CD4-positive, alpha-beta T cell treated with Interleukin-4 for 1 hour (primary cell): ENCODE measurements around the gene MUC7.
A peak's percentile ranks its signal among the peaks of the same experiment; 100 is the strongest.
"Not testable (repeated sequence)": the region's sequence is repeated elsewhere in the genome, so short reads cannot be mapped to it uniquely, and the experiment has no call there.

Experiments
- DNase-seq, 2 donors: peaks; one replicate each; pipeline ENCODE4 v3.0.0-alpha.2; 2020 to 2022

MUC7 gene

DNA sequence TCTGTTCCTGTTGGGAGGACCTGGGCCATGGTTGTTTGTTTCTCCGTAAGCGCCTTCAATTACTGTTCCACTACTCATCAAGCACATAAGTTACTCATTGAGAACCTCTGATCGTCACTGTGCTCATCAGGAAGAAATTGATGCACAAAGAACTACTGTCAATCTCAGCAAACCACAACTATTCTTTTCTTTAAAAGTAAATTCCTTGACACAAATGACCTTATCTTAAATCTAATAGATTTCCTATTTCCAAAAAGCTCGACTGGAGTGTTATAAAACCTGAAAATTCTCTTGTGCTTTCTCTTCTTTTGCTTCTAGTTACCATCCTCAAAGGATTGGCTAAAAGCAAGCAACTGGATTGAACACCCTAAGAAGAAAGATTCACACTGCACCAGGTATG is at the start of gene MUC7:
TSS of gene MUC7 (plus strand) at position 301 of the 400 bp plus-strand sequence. CDS start 1,825 bp downstream, outside the sequence.
- DNase-seq = no peak

DNA sequence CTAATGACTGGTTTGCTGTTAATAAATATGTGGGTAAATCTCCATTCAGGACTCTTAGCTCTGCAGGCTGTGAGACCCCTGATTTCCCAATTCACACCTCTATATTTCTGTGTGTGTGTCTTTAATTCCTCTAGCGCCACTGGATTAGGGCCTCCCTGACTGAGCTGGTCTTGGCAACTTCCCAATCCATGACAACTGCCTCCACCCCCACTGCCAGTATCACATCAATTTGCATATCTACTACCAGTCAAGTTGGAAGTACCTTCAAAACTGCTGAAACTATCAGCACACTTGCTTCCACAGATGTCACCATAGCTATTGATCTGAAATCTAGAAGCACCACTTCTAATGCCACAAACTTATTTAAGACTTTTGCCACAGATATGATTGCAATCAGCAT is 46.7 kb upstream of the MUC7 start:
- DNase-seq = no peak

- no peak for DNase-seq
Measured at GRCh38 chr4:70426789-70427188, 45.2 kb upstream of the MUC7 start.

GRCh38 chr4:70437197-70437596 is 34.8 kb upstream of the MUC7 start:
- DNase-seq = no peak

- DNase-seq = no peak
Measured at GRCh38 chr4:70442474-70442873, 29.5 kb upstream of the MUC7 start.

DNA sequence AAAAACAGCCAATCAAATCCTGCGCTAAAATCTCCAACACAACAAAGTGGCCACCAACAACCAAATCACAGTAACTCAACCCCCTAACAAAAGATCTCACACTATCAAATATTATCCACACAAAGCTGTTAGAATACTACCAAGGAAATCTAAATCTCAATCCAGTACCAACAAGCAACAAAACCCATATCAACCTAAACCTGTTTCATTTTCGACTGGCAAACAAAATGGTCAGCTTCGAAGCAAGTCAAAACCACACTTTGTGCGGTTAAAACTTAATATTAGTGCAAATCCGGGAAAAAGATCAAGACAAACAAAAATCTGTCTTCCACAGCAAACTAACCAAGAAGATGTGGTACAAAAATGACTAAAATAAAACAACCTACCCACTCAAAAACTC is 28.7 kb upstream of the MUC7 start:
- no peak for DNase-seq

DNA sequence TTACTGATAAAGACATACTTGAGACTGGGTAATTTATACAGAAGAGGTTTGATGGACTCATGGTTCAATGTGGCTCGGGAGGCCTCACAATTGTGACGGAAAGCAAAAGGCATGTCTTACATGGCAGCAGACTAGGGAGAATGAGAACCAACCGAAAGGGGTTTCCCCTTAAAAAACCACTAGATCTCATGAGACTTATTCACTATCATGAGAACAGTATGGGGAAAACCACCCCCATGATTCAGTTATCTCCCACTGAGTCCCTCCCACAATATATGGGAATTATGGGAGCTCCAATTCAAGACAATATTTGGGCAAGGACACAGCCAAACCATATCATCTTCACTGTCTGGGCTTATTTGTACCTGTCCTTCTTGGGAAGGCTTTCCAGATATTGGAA is 22.8 kb upstream of the MUC7 start:
- no peak for DNase-seq

DNA sequence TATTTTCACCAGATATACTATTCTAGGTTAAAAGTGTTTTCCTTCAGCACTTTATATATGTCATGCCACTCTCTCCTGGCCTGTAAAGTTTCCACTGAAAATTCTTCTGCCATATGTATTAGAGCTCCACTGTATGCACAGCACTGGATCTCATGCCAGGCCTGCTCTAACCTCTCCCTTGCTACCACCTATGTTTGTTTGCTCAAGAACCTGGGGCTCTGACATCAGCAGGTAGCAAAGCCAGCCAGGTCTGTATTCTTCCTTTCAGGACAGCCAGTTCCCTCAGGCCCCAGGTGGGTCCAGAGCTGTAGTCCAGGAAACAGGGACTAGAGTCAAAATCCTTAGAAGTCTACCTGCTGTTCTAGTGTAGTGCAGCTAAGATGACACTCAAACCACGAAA is 19.1 kb upstream of the MUC7 start:
- DNase-seq = no peak

- no peak for DNase-seq
Measured at GRCh38 chr4:70463335-70463734, 8.7 kb upstream of the MUC7 start.

- no peak for DNase-seq
Measured at GRCh38 chr4:70473679-70474078, 1.7 kb downstream of the MUC7 start.

DNA sequence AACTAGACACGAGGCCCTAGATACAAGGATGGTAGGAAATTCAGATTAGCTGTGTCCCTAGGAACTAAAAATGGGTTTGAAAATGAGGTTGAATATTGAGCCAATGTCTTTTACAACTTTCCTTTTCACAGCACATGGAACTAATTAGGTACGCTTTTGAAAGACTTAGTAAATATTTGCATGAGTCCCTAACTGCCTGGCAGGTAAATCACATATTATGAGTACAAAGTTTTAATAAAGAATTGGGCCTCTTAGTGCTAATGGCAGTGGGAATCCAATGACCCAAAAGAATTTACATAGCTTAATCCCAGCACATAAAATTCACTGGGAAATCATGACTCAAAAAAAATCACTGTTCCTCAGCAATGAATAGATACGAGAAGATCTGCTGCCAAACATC is 16.8 kb downstream of the MUC7 start:
- no peak for DNase-seq

DNA sequence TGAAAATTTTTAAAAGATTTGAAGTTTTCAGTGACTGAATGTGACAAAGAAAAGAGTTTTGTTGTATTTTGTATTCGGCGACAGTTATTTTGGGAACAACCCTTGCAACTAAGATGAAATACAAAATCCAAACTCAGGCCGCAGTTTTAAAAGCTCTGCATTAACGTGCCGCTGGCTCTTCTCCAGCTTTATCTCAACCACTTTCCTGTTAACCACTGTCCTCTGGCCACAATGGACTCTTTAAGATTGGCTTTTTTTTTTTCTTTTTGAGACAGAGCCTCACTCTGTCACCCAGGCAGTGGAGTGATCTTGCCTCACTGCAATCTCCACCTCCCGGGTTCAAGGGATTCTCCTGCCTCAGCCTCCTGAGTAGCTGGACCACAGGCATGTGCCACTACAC is 24.2 kb downstream of the MUC7 start:
- no peak for DNase-seq

DNA sequence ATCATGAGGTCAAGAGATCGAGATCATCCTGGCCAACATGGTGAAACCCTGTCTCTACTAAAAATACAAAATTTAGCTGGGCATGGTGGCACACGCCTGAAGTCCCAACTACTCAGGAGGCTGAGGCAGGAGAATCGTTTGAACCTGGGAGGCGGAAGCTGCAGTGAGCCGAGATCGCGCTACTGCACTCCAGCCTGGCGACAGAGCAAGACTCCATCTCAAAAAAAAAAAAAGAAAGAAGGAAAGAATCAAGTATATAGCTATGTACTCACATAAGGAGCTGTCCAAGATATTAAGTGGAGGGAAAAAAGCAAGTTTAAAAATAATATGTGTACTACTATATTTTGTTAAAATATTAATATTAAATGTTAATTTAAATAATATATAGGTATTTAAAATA is 29.8 kb downstream of the MUC7 start:
- not testable (repeated sequence) for DNase-seq

GRCh38 chr4:70504733-70505132 is 32.7 kb downstream of the MUC7 start:
- no peak for DNase-seq

- DNase-seq = peak; percentile 17 to 42
Measured at GRCh38 chr4:70505151-70505748, 33.3 kb downstream of the MUC7 start.

- DNase-seq = no peak
Measured at GRCh38 chr4:70508801-70509200, 36.8 kb downstream of the MUC7 start.

GRCh38 chr4:70511365-70511764 is 39.4 kb downstream of the MUC7 start:
- DNase-seq = no peak

- DNase-seq = no peak
Measured at GRCh38 chr4:70515367-70516250, 43.6 kb downstream of the MUC7 start.

DNA sequence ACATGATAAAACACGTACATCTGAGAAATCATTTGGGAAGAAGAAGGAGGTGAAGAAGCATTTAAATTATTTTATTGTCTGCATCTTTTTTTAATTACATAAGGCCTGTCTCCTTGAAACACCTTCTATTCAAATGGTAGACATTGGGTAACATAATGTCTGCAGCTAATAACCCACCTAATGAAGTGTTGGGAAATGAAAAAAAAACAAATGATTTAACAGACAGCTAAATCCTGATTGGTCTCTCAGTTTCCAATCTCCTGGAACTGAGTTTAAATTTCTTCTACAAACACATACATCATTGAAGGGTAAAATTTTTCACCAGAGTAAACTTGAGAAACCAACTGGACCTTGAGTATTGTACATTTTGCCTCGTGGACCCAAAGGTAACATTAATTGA is 46.3 kb downstream of the MUC7 start, which contains the start of gene AMTN:
TSS of gene AMTN (plus strand) at position 301 of the 400 bp plus-strand sequence. CDS start 209 bp downstream, outside the sequence.
- DNase-seq = no peak

- no peak for DNase-seq
Measured at GRCh38 chr4:70518716-70519115, 46.7 kb downstream of the MUC7 start.

GRCh38 chr4:70522626-70523025 is 50.6 kb downstream of the MUC7 start:
- DNase-seq = no peak

GRCh38 chr4:70530997-70531396 is 59.0 kb downstream of the MUC7 start:
- no peak for DNase-seq

- no peak for DNase-seq
Measured at GRCh38 chr4:70531981-70532380, 60.0 kb downstream of the MUC7 start.
